NCI-H2081 (cell line): ENCODE results near the gene TSEN34.
"Not testable (repeated sequence)": the region's sequence is repeated elsewhere in the genome, so short reads cannot be mapped to it uniquely, and the experiment has no call there.

ENCODE experiments used
- DNase-seq, 2 experiments: peaks; one replicate each; lab custom pipeline; 2025; lab: John Stamatoyannopoulos, UW

The TSEN34 gene

GRCh38 chr19:54160854-54161253 lies 30.3 kb upstream of the TSEN34 start:
- no peak for DNase-seq

- DNase-seq, result peak; percentile 56 to 67
Measured at GRCh38 chr19:54162241-54162805, 28.8 kb upstream of the TSEN34 start.

- DNase-seq, result no peak
Measured at GRCh38 chr19:54162884-54163283, 28.2 kb upstream of the TSEN34 start.

GRCh38 chr19:54164369-54165068 lies 26.6 kb upstream of the TSEN34 start:
- DNase-seq, result peak; percentile 12 to 16

GRCh38 chr19:54165222-54165621 lies 25.9 kb upstream of the TSEN34 start:
- no peak for DNase-seq

- peak; percentile 72 to 84 for DNase-seq
Measured at GRCh38 chr19:54168174-54168917, 22.8 kb upstream of the TSEN34 start.

- no peak for DNase-seq
Measured at GRCh38 chr19:54169149-54169740, 21.9 kb upstream of the TSEN34 start.

- DNase-seq, result not testable (repeated sequence)
Measured at GRCh38 chr19:54171736-54172431, 19.2 kb upstream of the TSEN34 start.

- DNase-seq, result peak; percentile 79 to 84
Measured at GRCh38 chr19:54172471-54173358, 18.4 kb upstream of the TSEN34 start, which contains the start of gene TMC4. TMC4 (minus strand) TSS chr19:54173160; CDS start chr19:54173117, 43 bp downstream.

- DNase-seq, result no peak
Measured at GRCh38 chr19:54173359-54173699, 17.8 kb upstream of the TSEN34 start.

- no peak for DNase-seq
Measured at GRCh38 chr19:54173951-54174834, 16.9 kb upstream of the TSEN34 start.

- DNase-seq, result peak; percentile 69 to 71
Measured at GRCh38 chr19:54178581-54179261, 12.4 kb upstream of the TSEN34 start.

GRCh38 chr19:54179262-54179852 lies 11.8 kb upstream of the TSEN34 start:
- no peak for DNase-seq

GRCh38 chr19:54179921-54180461 lies 11.1 kb upstream of the TSEN34 start:
- DNase-seq, result peak; percentile 41 to 55

GRCh38 chr19:54180691-54181091 lies 10.4 kb upstream of the TSEN34 start:
- DNase-seq, result no peak

GRCh38 chr19:54181894-54182293 lies 9.2 kb upstream of the TSEN34 start:
- not testable (repeated sequence) for DNase-seq

- DNase-seq, result no peak
Measured at GRCh38 chr19:54183431-54183830, 7.7 kb upstream of the TSEN34 start.

- no peak for DNase-seq
Measured at GRCh38 chr19:54186351-54186750, 4.8 kb upstream of the TSEN34 start.

GRCh38 chr19:54186934-54187381 lies 4.2 kb upstream of the TSEN34 start:
- no peak for DNase-seq
